HTR-8/SVneo (cell line): ENCODE measurements around the gene TOM1.
"Not testable (repeated sequence)": the region's sequence is repeated elsewhere in the genome, so short reads cannot be mapped to it uniquely, and the experiment has no call there.

Source experiments
- DNase-seq: peaks from one replicate; pipeline ENCODE4 v3.0.0; 2011; ENCODE audit warnings: low spot score, mixed read lengths; ENCODE audit not compliant: insufficient read length
- FAIRE-seq: peaks from 2 replicates; lab custom pipeline; 2011; peaks lifted over from hg19 to GRCh38; lab: Jason Lieb, UNC

The TOM1 gene

DNA sequence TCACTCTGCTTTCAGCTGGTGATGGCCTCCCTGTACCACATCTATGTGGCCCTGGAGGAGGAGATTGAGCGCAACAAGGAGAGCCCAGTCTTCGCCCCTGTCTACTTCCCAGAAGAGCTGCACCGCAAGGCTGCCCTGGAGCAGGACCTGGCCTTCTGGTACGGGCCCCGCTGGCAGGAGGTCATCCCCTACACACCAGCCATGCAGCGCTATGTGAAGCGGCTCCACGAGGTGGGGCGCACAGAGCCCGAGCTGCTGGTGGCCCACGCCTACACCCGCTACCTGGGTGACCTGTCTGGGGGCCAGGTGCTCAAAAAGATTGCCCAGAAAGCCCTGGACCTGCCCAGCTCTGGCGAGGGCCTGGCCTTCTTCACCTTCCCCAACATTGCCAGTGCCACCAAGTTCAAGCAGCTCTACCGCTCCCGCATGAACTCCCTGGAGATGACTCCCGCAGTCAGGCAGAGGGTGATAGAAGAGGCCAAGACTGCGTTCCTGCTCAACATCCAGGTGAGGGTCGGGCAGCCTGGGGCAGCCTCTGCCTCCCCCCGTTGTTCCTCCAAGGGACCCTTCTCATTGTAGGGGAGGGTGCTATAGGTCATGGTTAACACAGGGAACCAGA is 87.1 kb downstream of the TOM1 start:
- no peak for DNase-seq
- no peak for FAIRE-seq

DNA sequence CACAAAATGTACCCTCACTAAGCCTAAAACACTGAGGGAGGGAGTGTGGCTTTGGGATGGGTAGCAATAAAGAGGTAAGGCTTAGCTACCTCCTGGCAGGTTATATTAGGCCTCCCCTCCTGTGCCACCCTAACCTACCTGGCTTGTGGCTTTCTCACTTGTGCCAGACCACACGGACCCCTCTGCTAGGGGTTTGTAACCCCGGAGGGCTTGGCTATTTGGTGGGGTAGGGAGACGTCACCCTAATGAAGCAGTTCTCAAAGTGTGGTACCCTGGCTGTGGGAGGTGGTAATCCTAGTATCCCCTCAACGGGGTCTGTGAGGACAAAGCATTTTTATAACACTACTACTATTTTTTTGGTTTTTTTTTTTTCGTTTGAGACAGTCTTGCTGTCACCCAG is 91.2 kb downstream of the TOM1 start:
- FAIRE-seq: no peak
- DNase-seq: no peak

DNA sequence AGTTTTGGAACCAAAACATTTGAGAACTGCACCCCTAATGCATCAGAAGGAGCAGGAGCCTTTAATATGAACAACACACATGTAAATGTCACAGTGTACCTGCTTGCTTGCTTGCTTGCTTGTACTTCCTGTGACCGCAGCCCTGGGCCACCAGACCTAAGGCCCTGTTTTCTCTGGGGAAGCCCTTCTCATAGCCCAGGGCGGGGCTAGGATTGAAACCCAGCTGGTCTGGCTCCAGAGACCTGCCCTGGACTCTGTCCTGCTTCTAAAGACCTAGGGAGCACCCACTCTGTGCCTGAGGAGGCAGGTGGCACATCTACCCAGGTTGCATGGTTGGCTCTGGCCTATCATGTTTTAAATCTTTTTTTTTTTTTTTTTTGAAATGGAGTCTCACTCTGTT is 92.7 kb downstream of the TOM1 start:
- no peak for DNase-seq
- FAIRE-seq: no peak

DNA sequence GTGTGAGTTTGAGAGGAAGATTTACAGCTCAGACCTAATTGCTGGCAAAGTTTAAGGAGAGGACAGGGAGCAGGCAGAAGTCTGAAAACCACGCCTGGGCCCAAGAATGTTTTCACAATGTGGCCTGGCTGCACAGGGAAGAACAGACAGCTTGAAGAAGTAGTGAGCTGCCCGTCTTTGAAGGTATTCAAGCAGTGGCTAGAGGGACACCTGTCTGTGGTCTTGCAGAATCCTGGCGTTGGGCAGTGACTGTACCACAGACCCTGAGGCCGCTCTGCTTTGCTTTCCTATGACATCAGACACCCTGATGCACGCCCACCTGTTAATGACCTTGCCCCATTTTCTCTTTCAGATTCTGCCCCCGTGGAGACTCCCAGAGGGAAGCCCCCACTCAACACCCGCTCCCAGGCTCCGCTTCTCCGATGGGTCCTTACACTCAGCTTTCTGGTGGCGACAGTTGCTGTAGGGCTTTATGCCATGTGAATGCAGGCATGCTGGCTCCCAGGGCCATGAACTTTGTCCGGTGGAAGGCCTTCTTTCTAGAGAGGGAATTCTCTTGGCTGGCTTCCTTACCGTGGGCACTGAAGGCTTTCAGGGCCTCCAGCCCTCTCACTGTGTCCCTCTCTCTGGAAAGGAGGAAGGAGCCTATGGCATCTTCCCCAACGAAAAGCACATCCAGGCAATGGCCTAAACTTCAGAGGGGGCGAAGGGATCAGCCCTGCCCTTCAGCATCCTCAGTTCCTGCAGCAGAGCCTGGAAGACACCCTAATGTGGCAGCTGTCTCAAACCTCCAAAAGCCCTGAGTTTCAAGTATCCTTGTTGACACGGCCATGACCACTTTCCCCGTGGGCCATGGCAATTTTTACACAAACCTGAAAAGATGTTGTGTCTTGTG is 93.7 kb downstream of the TOM1 start:
- FAIRE-seq (no peak), DNase-seq (no peak)

DNA sequence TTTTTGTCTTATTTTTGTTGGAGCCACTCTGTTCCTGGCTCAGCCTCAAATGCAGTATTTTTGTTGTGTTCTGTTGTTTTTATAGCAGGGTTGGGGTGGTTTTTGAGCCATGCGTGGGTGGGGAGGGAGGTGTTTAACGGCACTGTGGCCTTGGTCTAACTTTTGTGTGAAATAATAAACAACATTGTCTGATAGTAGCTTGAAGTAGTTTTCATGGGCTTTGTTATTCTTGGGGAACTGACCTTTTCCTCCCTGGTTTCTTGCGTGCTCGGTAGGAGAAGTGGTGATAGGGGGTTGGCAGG is 94.3 kb downstream of the TOM1 start:
- no peak for DNase-seq
- no peak for FAIRE-seq

GRCh38 chr22:35394810-35395563 is 95.3 kb downstream of the TOM1 start:
- DNase-seq (no peak), FAIRE-seq (no peak)

GRCh38 chr22:35396622-35397021 is 96.9 kb downstream of the TOM1 start:
- DNase-seq, FAIRE-seq: not testable (repeated sequence)

GRCh38 chr22:35397095-35397904 is 97.6 kb downstream of the TOM1 start:
- FAIRE-seq: no peak
- no peak for DNase-seq
